SHP77 treated with DMSO at 0.1 percent for 48 hours (cell line): ENCODE data around the gene IFNG-AS1.
A peak's percentile ranks its signal among the peaks of the same experiment; 100 is the strongest.

ENCODE experiments used
- DNase-seq: peaks from one replicate; lab custom pipeline; 2025; lab: John Stamatoyannopoulos, UW

The IFNG-AS1 gene

DNA sequence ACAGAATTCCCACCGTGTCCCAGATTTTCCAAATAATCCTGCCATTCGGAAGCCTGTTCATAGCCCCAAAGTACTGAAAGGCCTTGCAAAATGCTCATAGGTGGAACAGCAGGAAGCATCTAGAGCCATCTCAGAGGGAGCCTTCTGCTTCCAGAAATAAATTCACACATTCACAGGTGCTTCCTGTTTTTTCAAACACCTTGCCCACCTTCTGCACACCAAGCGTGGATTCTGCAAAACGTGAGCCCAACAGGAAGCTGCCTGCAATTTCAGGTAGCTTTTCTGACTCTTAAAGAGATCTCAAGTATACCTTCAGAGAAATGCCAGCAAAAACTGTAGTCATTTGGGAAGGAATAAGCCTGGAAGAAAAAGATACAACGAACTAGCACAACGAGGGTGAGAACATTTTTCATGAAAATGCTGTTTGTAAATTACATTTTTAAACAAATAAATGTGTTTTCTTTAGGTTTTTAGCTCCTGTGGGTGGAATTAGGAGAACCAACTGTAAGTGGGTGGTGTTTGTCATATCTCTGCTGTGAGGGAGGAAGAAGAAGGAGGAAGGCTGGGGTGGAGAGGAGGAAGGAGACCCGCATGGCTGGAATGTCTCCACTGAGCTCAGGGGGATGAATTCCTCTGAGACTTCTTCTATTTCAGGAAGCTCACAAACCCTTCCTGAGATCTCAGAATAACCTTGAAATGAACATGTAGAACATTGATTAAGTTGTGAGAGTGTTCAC, at the start of gene IFNG-AS1:
Gene IFNG-AS1, plus strand, starts transcription at position 264 of the 737 bp plus-strand sequence.
- no peak for DNase-seq

DNA sequence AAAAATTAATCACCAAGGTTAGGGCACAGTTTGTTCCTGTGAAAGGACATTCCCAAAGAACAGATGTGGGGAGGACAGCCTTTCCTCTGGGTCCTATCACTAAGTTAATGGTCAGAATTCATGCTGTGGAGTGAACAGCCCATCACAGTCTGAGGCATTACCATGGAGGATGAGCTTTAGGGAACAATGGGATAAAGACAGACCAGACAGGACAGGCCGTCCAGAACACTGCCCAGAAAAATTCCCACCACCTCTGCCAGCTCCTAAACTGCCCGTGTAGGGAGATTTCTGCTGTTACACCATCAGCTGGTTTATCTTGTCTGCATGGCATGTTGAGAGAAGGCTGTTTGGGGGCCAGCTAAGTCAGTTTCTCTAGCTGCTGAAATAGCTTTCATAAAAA, 49.6 kb upstream of the IFNG-AS1 start:
- DNase-seq = no peak

DNA sequence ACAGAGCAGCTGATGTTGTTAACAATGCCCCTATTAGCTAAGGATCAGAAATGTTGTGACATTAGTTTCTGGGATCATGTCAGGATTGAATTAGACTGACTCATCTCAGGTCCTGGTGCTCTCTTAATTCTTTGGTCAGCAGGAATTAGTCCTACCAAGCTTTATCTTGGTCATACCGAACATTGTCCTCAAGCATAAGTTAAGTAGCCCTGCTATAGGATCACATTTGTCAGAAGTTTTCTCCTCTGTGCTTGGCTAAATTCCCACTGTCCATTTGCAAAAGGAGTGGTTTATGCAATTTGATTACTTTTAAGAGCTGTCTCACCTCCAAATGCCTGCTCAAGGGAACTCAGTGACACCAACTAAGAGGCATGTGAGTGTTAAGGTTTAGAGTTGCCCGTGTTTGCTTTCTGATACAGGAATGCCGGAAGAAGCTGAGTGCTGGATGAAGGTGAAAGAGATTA, 48.4 kb upstream of the IFNG-AS1 start:
- DNase-seq = no peak

DNA sequence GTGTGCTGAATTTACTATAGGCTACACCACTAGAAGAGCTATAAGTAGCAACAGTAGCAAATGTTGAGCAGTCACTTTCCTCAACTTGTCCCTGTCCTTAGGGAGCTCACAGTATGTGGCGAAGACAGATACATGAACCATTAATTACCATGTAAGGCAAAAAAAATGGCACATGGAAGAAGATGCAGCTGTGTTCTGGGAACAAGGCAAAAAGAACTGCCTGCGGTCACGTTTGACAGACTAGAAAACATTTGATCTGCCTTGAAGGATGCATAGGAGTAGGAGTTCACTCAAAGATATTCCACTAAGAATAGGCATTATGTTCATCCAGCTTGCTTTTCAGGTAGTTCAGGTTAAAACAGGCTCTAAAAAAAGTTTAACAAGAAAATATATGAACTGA, 46.5 kb upstream of the IFNG-AS1 start:
- DNase-seq = no peak

DNA sequence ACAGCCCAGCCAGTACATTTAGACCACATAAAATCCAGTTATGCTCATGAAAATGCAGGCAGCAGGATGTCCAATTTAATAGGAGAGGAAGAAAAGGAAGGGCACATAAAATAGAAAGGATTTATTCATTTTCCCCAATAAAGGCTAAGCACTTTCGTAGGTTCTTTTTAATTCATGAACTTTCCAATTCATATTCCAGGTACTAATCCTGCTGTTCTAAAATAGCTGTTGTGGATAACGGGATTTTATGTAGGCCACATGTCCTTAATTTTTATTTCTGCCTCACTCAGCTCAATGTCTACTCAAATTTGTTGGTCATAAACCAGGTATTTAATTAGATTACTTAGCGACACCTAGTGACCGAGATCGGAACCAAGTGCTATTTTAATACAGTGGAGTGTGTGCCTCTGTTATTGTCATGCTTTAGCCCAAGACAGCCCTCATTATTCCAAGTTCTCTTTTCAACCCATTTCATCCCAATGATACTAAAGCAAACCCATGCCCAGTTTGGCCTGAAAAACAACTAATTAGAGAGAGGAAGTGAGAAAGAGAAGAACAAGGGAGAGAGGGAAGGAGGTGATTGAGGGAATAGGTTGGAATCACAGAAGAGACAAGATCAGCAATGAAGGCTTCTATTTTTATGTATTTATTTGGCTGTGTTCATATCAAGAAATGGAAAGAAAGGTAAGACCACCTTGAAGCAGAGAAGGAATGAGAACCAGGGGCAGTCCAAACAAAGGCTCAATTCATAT, 45.9 kb upstream of the IFNG-AS1 start:
- DNase-seq = peak; percentile 48

DNA sequence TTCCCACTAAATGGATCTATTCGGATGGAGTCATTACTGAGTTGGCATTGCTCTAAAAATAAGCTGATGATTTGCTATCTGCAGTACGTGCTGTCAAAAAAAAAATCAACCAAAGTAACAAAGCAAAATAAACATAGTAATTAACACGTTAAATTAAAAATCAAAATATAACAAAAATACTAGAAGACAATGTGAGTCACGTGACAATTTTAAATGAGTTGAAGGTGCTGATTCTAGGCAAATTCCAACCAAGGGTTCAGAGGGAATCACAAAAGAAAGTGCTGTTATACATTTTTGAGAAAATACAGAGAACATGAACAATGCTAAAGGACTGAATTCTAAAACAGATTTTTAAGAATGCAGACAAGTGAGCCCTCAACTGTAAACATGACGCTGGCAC, 45.2 kb upstream of the IFNG-AS1 start:
- DNase-seq = no peak

DNA sequence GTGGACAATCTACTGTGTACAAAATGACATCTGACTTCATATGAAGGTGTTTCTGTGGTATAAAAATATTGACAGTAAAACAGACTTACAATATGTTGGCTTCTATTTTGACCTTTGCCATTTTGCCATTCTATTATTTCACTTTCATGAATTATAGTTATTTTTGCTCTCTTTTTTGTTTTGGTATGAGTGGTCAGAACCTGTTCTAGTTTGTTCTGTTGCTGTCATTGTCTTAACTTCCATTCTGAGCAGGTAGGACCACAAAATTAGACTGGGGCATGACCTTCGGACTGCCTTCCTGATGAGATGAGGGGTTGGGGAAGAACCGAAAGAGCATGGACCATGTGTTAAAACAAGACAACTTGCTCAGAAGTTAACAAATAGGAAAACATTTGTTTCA, 36.5 kb upstream of the IFNG-AS1 start:
- no peak for DNase-seq

DNA sequence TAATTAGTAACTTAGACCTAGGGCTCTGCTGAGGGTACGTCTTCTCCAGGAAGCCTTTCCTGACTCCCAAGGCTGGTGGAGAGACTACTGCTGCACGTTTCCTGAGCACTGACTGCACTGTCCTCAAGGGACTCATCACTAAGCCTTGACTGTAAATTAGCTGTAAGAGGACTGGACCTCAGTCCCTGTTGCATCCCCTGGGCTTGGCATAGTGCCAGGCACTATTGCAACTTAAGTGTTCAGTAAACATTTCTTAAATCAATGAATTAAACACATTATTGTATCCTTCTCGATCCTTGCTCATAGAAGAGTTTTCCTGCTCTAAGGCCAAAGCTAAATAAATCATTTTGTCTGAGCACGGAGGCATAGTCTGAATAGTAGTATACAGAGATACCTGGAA, 31.9 kb upstream of the IFNG-AS1 start:
- DNase-seq = no peak

DNA sequence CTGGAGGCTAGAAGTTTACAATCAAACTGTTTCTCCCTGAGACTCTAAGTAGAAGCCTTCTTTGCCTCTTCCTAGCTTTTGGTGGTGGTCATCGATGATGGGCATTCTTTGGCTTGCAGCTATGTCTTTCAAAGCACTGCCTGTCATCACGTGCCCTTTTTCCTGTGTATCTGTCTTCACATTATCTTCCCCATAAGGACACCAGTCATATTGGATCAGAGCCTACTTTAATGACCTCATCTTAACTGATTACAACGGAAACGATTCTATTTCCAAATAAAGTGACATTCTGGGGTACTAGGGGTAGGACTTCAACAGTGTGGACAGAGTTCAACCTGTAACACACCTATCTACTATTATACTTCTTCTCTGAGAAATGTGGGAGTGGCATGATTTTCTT, 31.1 kb upstream of the IFNG-AS1 start:
- no peak for DNase-seq

DNA sequence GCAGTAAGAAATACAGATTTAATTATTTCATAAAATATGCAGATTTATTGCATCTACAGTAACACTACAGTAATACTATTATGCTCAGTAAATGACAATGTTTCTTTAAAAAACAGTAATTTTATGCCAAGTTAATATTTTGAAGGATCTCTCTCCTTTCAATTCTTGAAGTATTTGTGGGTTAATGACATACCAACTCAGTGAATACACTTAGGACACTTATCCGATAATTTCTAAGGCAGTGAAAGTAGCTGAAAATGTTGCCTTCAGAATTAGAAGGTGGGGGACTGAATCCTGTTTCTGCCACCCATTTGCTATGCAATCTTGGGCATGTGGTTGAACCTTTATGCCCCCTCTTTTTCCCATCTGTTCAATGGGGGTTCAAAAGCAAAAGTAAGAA, 24.8 kb upstream of the IFNG-AS1 start:
- no peak for DNase-seq

DNA sequence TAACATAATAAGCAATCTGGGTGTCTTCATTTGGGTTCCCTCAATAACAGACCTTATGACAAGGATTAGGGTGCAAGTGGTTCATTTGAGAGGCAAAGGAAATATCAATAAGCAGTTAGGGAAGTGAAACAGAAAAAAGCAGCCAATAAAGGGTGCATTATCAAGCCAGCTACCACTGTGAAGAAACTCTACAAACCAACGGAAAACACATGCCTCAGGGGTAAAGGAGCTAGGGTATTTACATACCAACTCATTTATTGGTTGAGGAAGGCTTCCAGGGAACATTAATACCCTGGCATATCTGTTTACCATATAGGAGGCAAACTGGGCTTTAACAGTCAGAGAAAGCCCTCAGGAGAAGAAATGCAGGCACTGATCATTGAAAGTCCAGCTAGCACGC, 22.7 kb upstream of the IFNG-AS1 start:
- DNase-seq = no peak

DNA sequence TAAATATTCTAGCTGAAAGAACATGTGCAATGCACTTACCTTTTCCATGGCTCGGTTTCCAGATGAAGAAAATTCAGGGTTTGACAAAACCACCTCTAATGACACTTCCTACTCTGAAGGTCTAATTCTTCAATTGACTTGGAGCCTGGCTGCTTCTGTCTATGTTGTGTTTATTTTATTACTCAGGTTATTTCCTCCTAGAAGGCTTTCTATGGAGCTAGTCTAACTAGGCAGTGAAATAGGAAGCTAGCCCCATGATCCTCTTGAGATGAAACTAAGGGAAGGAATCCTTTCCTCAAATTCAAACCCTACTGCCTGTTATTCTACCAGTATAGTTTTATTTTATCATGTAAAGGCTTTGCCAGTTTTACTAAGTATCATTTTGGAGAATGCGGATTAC, 20.9 kb upstream of the IFNG-AS1 start:
- no peak for DNase-seq

DNA sequence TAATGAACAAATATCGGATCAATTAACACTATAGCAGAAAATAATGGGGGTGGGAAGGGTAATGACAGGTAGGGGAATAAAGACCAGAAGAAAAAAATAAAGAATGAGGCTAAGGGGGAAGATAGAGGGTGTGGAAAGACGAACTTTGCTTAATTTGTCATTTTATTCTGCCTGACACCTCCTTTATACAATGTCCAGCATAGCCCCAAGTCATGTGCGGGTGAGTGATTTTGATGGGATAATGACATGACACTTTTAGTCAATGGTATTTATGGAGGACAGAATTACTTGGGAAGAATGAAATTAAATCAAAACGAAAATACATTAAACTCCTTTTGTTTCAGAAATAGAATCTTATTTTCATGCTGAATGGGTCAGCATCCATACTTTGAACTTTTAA, 20.5 kb upstream of the IFNG-AS1 start:
- DNase-seq = no peak

DNA sequence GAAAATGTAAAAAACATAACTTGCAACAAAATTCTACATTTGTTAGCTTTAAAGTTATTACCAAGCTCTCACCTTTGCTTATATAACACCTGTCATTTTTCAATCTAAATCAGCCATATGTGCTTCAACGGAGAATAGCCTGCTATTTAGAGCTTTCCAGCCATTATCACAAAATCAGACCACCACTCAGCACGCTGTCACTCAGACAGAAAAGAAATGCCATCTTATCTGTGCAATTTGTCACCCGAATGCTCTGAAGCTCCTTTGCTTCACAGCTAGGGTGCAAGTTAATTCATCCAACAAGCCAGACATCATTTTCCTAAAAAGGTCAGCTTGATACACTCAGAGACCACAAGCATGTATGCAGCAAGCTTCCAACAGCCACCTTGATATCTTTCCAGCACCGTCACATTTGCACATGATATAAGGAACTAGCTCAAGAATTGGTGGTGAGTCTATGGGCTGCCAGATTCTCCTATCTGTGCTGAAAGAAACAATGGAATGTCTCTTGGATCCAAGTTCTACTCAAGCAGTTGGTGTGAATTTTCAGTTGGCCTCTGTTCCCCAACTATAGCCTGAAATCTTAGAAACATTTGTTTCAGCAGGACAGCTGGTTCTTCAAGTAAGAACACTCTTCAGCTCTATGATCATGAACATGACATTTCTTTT, 20.0 kb upstream of the IFNG-AS1 start:
- DNase-seq = no peak

DNA sequence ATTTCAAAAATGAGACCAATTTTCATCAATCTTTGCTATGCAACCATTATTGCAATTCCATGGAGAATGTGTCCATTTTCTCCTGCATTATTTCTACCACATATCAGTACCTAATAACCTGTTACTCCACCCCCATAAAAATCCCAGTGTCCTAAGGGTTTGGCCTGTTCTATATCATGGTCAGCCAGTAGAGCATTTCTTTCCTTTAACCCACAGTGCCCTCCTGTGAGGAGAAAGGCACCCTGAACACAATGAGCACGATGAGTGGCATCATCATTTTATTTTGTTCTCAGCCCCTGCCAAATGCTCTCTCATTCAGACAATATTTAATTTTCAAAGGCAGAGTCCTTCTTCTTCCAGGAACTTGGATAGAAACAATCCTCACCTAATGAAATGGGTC, 11.6 kb upstream of the IFNG-AS1 start:
- DNase-seq = no peak

DNA sequence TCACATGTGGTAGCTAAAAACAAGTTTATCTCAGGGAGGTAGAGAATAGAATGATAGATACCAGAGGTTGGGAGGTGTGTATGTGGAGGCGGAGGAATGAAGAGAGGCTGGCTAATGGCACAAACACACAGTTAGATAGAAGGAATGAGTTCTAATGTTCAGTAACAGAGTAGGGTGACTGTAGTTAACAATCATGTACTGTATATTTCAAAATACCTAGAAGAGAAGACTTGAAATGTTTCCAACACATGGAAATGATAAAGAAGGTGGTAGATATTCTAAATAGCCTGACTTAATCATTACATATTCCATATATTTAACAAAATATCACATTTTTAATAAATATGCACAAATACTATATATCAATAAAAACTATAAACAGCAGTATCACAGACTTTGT, 8.9 kb upstream of the IFNG-AS1 start:
- no peak for DNase-seq

DNA sequence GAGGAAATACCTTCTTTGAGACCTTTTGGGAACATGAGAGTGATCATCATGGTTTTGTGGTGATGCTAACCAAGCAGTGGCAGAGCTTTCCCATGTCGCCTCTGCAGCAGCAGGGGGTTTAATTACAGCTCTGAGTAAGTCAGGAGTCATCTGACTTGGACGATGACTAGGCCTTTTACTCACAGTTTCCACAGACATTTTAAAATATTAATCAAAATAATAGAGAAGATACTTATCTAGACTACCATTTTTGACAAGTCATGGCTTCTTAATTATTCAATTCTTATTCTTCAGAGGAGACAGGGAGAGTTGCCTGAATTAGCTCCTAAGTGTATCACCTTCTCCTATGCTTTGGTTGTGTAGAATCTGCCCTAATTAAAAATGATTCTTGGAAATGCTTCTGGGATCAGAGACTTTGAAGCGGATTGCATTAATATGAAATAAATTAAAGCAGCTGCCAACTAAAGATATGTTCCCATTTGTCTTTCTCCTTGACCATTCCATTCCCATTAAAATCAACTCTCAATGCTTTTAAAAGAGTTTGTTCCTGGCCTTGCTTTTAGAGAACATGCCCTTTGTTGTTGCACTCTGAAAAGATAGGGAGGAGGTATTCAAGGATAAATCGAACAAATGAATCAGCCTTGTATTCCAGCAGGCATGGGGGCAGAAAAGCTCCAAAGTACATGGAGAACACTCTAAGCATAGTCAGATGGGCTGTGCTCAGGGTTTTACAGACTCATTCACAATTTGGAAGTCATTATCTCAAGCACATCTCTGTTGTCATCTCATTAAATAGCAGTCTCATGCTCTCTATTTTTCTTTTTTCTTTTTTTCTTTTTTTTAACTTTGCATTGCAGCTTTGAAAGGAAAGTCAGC, 7.7 kb upstream of the IFNG-AS1 start:
- no peak for DNase-seq

DNA sequence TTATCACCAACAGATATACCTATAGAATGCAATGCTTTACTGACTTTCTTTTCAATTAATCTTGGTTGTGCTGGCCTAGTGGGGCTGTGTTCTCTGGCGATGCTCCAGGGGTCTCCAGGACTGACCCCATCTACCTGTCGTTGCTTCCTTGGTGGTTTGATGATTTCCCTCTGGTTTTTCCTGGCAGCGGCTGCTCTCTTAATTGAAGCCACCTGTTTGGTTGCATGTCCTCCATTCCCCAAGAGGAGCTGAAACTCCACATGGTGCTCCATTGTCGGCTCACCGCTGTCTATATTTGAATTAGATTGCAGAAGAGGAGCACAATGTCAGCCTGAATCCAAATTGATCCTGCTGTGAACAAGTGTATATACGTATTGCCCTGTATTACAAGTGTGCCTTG, 7.1 kb upstream of the IFNG-AS1 start:
- no peak for DNase-seq

DNA sequence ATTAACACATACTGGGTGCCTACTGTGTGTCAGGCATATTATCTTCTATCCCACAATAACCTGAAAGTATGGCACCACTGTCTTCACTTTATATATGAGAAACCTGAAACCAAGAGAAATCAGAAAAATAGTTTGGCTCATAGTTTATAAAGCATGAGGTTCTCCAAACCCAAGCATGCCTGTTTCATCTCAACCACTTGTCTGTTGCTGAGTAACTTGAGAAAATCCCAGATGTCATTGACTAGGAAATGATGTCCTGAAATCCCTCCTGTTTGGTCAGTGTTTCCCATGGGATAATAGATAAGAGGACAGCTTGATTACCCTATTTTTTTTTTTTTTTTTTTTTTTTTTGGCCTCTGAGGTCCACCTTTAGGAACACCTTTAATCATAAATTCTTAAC, 2.6 kb upstream of the IFNG-AS1 start:
- DNase-seq = no peak

DNA sequence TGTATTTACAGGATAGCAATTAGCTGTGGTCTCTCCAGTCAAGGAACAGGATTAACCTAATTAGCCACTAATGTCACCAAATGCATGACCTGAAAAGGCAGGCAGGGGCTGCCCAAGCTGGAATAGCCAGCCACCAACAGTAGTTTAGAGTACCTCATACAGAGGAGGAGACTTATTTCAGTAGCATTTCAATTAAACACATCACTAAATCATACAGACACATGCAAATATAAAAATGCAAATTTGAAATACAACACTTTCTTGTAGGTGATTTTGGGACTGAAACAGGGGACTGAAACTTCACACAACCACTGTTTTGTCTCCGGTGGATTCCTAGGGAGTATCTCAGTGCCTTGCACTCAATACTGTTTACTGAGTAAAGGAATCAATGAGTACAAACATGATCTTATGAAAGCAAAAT, 636 bp upstream of the IFNG-AS1 start:
- DNase-seq = no peak

DNA sequence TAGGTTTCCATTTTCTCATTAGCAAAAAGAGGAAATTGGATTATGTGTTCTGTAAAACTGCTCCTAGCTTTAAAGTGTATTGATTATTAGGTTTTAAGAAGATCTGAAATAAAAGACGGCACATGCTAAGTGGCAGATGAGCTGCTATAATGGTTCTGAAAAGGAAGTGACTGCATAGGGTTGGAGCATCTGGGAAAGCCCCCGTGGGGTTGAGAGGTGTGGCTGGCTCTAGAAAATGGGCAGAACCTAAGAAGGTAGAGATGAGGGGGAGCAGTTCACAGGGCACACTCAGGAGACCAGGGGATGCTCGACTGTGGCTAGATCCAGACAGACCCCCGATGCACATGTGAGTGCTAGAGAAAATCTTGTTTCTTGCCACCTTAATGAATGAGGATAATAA, 1.9 kb downstream of the IFNG-AS1 start:
- no peak for DNase-seq

DNA sequence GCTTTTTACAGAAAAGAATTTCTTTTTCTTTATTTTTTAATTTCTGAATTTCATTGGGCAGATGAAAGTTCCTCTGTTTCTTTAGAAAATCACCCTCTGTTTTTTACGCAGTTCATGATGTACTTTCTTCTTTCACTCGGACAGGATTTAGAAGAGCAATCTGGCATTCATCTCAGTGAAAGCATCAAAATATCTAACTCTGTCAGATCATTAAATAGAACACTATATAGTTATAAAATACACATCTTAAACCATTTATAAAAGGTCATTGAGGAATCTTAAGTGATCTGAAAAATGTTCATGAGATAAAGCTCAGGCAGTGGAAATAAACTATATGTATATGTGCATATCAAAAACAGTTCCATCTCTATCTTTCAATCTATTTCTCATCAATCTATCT, 3.9 kb downstream of the IFNG-AS1 start:
- no peak for DNase-seq
